ENCODE measurements around the gene SYNPO. TPM values are rescaled to one million over a fixed set of nuclear protein-coding genes. Genes with fewer than 3 reads are reported as not detected.

Gene SYNPO
- total RNA-seq, 1 donor from 2014 or later = 24.5 TPM

DNA sequence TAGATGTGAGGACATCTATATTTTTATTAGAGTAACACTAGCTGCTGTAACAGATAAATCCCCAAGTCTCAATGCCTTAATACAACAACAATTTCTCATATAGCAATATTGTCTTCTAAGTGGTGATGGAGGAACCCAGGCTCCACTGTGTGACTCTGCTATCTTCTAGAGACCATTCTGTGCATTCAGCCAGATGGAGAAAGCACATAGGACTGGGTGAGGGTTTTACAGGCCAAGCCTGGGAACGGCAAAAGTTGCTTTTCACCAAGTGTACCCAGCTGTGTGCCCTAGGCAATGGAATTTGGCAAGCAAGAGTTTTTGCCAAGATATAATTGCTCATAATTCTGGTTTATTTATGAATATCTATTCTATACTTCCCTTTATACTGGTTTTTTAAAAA, 48.7 kb downstream of the SYNPO start:
- Mint-ChIP-seq H3K27me3 (no peaks in the 10 kb centered on the region), H3K27ac (no peak overlapping the region), H3K9me3 (no peaks in the 10 kb centered on the region), H3K4me3 (no peak overlapping the region), H3K4me1 (ENCODE audit: unreplicated experiment) (no peaks in the 10 kb centered on the region), H3K36me3 (peaks cover 27% of the 10 kb centered on the region)
- TF ChIP-seq, protein P1, sequence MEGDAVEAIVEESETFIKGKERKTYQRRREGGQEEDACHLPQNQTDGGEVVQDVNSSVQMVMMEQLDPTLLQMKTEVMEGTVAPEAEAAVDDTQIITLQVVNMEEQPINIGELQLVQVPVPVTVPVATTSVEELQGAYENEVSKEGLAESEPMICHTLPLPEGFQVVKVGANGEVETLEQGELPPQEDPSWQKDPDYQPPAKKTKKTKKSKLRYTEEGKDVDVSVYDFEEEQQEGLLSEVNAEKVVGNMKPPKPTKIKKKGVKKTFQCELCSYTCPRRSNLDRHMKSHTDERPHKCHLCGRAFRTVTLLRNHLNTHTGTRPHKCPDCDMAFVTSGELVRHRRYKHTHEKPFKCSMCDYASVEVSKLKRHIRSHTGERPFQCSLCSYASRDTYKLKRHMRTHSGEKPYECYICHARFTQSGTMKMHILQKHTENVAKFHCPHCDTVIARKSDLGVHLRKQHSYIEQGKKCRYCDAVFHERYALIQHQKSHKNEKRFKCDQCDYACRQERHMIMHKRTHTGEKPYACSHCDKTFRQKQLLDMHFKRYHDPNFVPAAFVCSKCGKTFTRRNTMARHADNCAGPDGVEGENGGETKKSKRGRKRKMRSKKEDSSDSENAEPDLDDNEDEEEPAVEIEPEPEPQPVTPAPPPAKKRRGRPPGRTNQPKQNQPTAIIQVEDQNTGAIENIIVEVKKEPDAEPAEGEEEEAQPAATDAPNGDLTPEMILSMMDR (conservative IDR thresholded peaks at IDR 0.05) = no peak
- DNase-seq (ENCODE audit: extremely low spot score, unreplicated experiment) = no peak

DNA sequence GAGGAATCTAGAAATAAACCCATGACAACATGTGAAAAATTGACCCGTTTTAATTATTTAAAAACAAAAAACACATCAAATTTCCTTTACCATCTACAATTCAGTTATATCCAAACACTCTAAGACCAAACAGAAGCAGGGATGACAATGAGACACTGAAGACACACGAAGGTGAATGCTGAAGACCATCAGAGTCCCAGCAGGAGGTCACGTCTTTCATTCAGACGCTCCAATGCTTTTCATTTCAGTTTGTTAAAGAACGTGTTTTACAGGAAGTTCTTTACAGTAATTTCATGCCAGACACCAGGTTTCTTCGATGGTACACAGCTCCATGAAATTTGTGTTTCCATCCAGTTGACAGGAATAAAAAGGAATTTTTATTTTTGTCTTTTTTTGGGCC, 50.3 kb downstream of the SYNPO start:
- Mint-ChIP-seq H3K27me3 (no peaks in the 10 kb centered on the region), H3K4me3 (no peak overlapping the region), H3K36me3 (peaks cover 33% of the 10 kb centered on the region), H3K9me3 (no peaks in the 10 kb centered on the region), H3K27ac (no peak overlapping the region), H3K4me1 (ENCODE audit: unreplicated experiment) (no peaks in the 10 kb centered on the region)
- TF ChIP-seq, protein P1 (conservative IDR thresholded peaks at IDR 0.05) = no peak
- DNase-seq (ENCODE audit: extremely low spot score, unreplicated experiment) = no peak

DNA sequence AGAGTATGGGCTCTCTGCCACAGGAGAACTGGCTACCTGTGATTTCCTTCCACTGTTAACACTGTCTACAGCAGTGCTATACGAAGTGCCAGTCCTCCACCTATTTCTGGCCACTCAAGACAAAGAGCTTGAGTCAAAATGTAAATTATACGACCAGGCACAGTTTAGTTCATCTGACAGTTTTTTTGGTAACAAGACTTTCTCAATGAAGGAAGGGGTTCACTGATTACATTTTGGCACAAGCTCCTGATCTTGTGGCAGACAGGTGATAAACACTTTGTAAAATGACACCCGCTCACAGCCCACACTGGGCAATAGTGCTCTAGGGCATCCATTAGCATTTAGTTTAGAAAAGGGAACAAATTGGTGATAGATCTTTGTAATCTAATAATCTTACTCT, 51.8 kb downstream of the SYNPO start:
- Mint-ChIP-seq H3K9me3 (no peaks in the 10 kb centered on the region), H3K4me3 (no peak overlapping the region), H3K27ac (no peak overlapping the region), H3K27me3 (no peaks in the 10 kb centered on the region), H3K36me3 (peaks cover 39% of the 10 kb centered on the region), H3K4me1 (ENCODE audit: unreplicated experiment) (no peaks in the 10 kb centered on the region)
- no peak for DNase-seq (ENCODE audit: extremely low spot score, unreplicated experiment)
- TF ChIP-seq, protein P1 (conservative IDR thresholded peaks at IDR 0.05) = no peak

DNA sequence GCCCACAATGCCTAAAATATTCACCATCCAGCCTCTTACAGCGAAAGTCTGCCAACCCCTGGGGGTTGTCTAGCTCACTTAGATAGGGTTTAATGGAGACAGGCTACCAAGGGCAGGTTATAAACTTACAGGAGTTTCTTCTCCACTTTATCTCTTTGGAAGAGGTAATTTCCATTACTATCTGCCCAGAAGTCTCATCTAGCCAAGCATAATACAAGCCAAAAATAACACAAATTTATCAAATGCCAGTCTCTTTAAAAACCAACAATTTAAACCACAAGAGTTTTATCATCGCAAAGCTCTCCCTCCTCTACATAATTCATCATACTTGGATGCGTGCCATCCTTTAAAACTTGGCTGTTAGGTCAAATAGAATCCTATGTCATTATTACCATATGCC, 54.2 kb downstream of the SYNPO start:
- H3K27me3 Mint-ChIP-seq = no peaks in the 10 kb centered on the region
- H3K4me1 Mint-ChIP-seq (ENCODE audit: unreplicated experiment) = no peaks in the 10 kb centered on the region
- no peak for DNase-seq (ENCODE audit: extremely low spot score, unreplicated experiment)
- no peak overlapping the region for H3K4me3 Mint-ChIP-seq
- H3K27ac Mint-ChIP-seq = no peak overlapping the region
- peaks cover 30% of the 10 kb centered on the region for H3K36me3 Mint-ChIP-seq
- TF ChIP-seq, protein P1 (conservative IDR thresholded peaks at IDR 0.05) = no peak
- no peaks in the 10 kb centered on the region for H3K9me3 Mint-ChIP-seq

DNA sequence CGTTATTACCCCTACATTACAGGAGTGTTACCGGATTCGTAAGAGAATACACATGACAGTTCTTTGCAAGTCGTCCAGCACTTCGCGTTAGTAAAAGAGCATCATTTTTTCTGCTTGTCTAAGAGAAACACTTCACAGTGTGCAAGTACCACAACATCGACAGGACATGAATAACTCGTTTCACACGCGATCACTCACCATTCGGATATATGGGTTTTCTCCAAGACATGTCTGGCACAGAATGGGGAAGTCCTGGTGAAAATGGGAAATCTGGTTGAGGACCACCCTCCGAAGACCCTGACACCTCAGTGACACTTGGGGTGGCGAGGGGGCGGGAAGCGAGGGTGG, 59.8 kb downstream of the SYNPO start:
- TF ChIP-seq, protein P1 (conservative IDR thresholded peaks at IDR 0.05) = no peak
- no peaks in the 10 kb centered on the region for H3K27me3 Mint-ChIP-seq
- no peaks in the 10 kb centered on the region for H3K4me1 Mint-ChIP-seq (ENCODE audit: unreplicated experiment)
- DNase-seq (ENCODE audit: extremely low spot score, unreplicated experiment) = no peak
- H3K9me3 Mint-ChIP-seq = no peaks in the 10 kb centered on the region
- H3K4me3 Mint-ChIP-seq = no peak overlapping the region
- H3K36me3 Mint-ChIP-seq = peaks cover 11% of the 10 kb centered on the region
- H3K27ac Mint-ChIP-seq = no peak overlapping the region

All from type B pancreatic cell (in vitro differentiated cells).